Neural cell (in vitro differentiated cells): ENCODE data around the gene CD226.

Experiments
- CTCF ChIP-seq: fragments of 450-650 bp; IDR thresholded peaks from 2 replicates; pipeline ENCODE4 v1.5.1; 2014; ENCODE audit warnings: antibody characterized with exemption, mild to moderate bottlenecking, moderate library complexity; ENCODE audit not compliant: poor library complexity, severe bottlenecking
- EZH2 ChIP-seq: fragments of 200-600, 300-800 bp; shearing (Covaris generic), sonication (generic); IDR thresholded peaks from 2 replicates; pipeline ENCODE4 v1.6.1; 2014; ENCODE audit warnings: antibody characterized with exemption, low read length, borderline replicate concordance, mild to moderate bottlenecking; ENCODE audit not compliant: insufficient read depth, poor library complexity, severe bottlenecking
- POLR2AphosphoS5 ChIP-seq: IDR thresholded peaks from 2 replicates; pipeline ENCODE4 v1.6.1; 2012
- REST ChIP-seq: IDR thresholded peaks from 2 replicates; pipeline ENCODE4 v1.6.1; 2012; ENCODE audit warnings: borderline replicate concordance
- SMC3 ChIP-seq: fragments of 450-650 bp; conservative IDR thresholded peaks from 2 replicates; pipeline ENCODE4 v1.6.1; 2014; ENCODE audit warnings: antibody characterized with exemption, mild to moderate bottlenecking, moderate library complexity; ENCODE audit not compliant: poor library complexity

- TF ChIP-seq CTCF (no peak), SMC3 (no peak), POLR2AphosphoS5 (no peak), REST (no peak), EZH2 (no peak)
These were observed 14.0 kb upstream of the CD226 start for GRCh38 chr18:69961718-69962117.
